GM18520 (cell line): ENCODE data around the gene POLR3E.

Experiments
- ATAC-seq: cut with Tn5 transposase; IDR thresholded peaks from one replicate; pipeline ENCODE4 v1.9.1; 2021; ENCODE audit not compliant: unreplicated experiment

POLR3E gene, protein sequence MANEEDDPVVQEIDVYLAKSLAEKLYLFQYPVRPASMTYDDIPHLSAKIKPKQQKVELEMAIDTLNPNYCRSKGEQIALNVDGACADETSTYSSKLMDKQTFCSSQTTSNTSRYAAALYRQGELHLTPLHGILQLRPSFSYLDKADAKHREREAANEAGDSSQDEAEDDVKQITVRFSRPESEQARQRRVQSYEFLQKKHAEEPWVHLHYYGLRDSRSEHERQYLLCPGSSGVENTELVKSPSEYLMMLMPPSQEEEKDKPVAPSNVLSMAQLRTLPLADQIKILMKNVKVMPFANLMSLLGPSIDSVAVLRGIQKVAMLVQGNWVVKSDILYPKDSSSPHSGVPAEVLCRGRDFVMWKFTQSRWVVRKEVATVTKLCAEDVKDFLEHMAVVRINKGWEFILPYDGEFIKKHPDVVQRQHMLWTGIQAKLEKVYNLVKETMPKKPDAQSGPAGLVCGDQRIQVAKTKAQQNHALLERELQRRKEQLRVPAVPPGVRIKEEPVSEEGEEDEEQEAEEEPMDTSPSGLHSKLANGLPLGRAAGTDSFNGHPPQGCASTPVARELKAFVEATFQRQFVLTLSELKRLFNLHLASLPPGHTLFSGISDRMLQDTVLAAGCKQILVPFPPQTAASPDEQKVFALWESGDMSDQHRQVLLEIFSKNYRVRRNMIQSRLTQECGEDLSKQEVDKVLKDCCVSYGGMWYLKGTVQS

DNA sequence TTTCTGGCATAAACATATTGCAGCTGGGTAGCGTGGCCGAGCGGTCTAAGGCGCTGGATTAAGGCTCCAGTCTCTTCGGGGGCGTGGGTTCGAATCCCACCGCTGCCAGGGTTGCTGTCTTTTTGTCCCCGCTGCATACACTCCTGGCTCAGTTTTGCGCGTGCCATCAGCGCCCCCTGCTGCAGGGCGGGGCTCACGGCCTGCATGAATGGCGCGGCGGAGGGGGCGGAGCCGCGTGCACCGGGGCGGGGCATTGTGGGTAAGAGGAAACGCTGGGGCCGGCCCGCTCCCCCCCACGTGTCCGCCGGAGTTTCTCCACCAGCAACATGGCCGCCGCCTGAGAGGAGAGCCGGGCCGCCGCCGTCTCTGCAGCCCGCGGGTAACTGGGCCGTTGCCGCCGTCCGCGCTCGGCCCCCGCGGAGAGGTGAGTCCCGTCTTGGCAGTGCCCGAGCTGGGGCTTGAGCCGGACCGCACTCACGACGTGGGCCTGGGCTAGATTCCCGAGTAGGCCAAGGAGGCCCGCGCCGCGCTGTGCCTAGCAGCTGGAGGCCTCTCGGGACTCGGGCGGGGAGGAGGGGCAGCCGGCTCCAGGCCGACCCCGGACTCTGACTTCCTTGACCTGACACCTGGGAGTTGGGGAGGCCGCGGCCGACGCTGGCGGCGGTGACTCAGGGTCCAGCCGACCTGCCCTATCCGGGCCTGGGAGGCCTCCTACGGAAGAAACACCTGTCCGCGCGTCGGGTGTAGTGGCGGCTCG lies at the start of gene POLR3E:
TSS of gene POLR3E (plus strand) at position 296 of the 757 bp plus-strand sequence. CDS start 5,560 bp downstream, outside the sequence.
- ATAC-seq = peak; percentile 79

GRCh38 chr16:22250522-22250921 lies 46.7 kb upstream of the POLR3E start:
- no peak for ATAC-seq

- ATAC-seq = no peak
Measured at GRCh38 chr16:22252317-22252716, 44.9 kb upstream of the POLR3E start.

- no peak for ATAC-seq
Measured at GRCh38 chr16:22253272-22253671, 43.9 kb upstream of the POLR3E start.

DNA sequence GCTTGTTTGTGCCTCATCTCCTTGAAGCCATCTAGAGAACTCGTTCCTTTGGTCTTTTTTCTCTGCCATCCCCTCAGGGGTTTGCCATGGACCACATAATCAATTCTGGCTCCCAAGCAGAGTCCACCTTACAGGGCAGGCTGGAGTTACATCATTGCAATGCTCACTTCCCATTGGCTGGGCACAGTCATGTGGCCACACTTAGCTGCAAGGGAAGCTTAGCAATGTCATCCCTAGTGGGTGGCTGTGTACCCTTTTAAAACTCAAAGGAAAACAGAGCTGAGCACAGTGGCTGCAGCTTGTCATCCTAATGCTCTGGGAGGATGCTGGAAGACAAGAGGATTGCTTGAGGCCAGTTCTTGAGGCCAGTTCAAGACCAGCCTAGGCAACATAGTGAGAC lies 41.9 kb upstream of the POLR3E start:
- ATAC-seq = no peak

- ATAC-seq = no peak
Measured at GRCh38 chr16:22257440-22257839, 39.8 kb upstream of the POLR3E start.

DNA sequence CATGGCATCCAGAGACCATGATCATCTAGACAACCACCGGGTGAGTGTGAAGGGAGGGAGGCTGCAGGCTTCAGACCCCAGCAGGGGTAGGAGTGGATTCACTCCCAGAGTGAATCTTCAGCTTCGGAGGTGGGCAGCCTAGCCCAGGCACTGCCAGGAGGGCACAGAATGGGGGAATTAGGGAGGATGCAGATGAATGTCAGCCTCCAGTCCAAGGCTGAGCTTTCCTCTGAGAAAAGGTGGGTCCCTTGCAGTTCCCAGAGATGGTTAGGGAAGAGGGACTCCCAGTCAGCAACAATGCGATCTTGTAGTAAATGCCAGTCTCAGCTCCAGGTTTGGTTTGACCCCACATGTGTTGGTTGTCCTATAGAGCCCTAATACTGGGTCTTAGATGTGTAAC lies 36.7 kb upstream of the POLR3E start:
- no peak for ATAC-seq

DNA sequence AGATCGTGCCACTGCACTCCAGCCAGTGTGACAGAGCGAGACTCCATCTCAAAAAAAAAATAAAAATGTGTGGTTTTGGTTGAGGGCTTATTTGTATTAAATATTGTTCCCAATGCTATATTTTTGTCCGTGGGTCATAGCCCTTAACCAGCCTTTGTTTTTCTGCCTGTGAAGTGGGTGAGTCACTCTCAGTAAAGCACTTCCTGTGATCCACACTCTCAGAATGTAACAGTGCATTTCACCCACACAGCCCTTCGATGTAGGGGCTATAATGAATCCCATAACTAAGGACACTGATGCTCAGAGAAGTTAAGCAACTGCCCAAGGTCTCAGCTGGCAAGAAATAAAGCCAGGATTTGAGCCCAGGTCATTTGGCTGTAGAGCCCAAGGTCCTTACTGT lies 34.7 kb upstream of the POLR3E start:
- ATAC-seq = no peak

DNA sequence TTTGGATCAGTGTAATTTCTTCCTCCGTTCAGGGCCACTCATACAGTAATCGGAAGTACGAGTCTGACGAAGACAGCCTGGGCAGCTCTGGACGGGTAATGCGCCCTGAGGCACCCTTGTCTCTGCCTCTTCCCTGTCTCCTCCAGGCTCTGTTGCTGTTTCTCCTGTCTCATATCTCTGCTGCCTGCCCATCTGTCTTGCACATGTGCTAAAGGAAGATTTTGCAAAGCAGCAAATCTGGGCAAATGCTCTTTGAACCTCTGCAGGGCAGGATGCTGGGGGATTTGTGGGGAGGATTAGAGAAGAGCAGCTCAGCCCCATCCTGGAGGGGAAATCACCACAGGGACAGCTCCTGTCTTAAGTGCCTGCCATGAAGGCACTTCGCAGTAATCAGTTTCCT lies 32.4 kb upstream of the POLR3E start:
- ATAC-seq = no peak

- no peak for ATAC-seq
Measured at GRCh38 chr16:22265351-22265750, 31.9 kb upstream of the POLR3E start.

DNA sequence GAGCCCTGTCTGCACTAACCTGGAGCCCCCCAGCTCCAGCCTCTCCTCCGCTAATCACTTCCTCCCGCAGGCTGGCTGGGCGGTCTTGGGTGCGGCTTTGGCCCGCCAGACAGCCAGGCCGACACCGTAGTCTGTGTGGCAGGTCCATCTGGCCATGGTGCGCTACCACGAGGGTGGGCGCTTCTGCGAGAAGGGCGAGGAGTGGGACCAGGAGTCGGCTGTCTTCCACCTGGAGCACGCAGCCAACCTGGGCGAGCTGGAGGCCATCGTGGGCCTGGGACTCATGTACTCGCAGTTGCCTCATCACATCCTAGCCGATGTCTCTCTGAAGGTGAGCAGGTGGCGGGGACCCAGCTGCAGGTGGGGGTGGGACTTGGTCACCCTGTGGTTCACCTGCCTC lies 30.7 kb upstream of the POLR3E start:
- ATAC-seq = no peak

DNA sequence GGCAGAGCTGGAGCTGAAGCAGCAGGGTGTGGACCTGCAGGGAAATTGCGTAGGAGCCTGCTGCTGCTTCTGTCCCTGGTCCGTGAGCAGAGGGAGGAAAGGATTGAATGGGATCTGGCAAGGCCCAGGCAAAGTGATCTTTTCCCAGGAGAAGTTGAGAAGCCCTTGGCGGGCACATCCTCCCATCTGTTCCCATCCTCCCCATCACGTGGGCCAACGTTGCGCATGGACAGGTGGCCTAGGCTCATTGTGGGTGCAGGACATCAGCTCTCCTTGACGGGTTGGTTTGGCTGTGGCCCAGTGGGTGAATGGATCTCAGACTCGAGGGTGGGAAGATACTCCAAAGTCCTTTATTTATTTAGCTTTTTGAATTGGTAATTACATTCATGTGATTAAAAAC lies 29.4 kb upstream of the POLR3E start:
- ATAC-seq = no peak

- no peak for ATAC-seq
Measured at GRCh38 chr16:22270525-22270924, 26.7 kb upstream of the POLR3E start.

GRCh38 chr16:22272870-22273650 lies 24.1 kb upstream of the POLR3E start:
- no peak for ATAC-seq

GRCh38 chr16:22274916-22275315 lies 22.3 kb upstream of the POLR3E start:
- no peak for ATAC-seq

DNA sequence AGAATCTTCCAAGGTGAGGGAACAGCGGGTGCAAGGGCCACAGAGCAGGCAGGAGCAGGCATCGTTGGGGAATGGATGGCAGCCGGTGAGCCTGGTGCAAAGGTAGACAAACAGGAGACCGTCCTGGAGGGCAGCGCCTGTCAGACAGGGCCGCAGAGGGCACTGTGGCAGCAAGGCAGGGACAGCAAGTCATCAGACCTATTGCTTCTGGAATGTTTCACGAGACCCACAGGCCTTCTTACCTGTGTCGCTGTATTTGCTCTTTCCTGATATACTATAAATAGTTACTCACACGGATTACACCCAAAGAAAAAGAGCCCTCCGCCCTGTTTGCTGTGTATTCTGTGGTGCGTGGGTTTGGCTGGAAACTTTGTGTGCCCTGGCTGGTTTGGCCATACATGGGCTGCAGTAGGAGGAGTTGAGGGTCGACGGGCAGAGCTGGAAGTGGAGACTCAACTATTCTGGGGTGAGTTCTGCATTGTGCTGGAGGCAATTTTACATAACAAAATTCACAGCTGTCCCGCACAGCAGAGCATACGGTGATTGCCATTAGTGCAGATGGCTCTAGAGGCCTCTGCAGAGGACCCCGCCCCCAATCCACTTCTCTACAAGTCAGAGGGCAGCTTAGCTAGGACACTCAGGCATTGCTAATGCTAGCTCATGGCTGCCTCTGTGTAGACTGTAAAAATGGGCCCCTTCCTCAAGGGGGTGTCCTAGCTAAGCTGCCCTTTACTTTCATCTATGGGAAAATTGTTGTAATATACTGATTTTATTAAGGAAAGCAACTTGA lies 18.6 kb upstream of the POLR3E start:
- no peak for ATAC-seq

DNA sequence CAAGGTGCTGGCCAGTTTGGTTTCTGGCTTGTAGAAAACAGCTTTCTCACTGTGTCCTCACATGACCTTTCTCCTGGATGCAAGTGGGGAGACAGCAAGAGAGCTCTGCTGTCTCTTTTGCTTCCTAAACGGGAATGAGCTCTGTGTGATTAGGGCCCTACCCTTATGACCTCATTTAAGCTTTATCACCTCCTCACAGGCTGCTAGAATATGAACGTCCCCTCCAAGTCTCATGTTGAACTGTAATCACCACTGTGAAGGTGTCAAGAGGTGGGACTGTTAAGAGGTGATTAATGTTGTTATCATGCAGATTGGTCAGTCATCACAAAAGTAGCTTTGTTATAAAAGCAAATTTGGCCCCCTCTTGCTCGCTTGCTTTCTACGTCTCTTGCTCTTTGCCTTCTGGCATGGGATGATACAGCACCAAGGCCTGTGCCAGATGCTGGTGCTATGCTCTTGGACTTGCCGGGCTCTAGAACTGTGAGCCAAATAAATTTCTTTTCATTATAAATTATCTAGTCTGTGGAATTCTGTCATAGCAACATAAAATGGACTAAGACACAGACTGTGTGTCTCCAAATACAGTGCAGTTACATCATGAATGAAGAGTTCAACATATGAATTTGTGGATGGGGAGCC lies 14.8 kb upstream of the POLR3E start:
- ATAC-seq = no peak

DNA sequence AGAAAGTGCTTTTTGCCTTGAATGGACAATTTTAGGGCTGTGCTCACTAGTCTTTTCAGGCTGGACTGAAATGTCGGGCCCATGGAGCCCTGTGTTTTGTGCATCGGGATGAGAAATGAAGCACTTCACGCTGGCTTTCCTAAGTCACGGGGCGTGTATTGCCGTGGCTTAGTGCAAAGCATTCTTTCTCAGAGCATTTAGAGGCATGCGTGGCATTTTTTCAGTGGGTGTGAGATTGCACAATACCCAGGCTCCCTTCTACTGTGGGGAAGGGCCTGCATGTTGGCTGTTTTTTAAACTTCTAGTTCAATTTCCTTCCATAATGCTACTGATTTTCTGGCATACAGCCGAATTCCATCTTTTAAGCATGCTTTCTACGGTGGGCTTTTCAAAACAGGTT lies 12.6 kb upstream of the POLR3E start:
- no peak for ATAC-seq

DNA sequence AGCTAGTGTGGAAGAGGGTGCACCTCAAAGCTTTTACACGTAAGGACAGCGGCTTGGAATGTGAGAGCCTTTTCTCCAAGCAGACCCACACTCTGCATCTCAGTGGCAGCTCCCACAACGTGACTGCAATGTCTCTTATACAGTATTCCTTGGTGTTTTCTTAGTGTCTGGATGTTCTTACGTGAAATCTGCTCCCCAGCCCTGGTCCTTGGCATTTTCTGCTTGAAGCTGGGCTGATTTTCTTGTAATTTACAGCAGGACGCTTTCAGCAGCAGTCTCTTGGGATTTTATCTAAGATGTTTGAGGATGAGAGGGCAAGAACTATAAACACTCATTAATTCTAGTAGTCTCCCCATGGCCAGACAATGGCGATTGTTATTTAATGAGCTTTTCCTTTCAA lies 12.1 kb upstream of the POLR3E start:
- no peak for ATAC-seq

GRCh38 chr16:22291020-22291419 lies 6.2 kb upstream of the POLR3E start:
- no peak for ATAC-seq
